Measurements from ENCODE around the gene IDI1. TPM values are rescaled to one million over a fixed set of nuclear protein-coding genes. Genes with fewer than 3 reads are reported as not detected.
"Not testable (repeated sequence)": the region's sequence is repeated elsewhere in the genome, so short reads cannot be mapped to it uniquely, and the experiment has no call there.

The IDI1 gene
- total RNA-seq, 1 donor from 2014 or later, result 42.9 TPM

GRCh38 chr10:1070919-1071318 lies 22.0 kb upstream of the IDI1 start:
- H3K36me3 Mint-ChIP-seq, result peaks cover 12% of the 10 kb centered on the region
- no peak overlapping the region for H3K4me3 Mint-ChIP-seq
- DNase-seq (ENCODE audit: low spot score in 2 of 2, unreplicated experiment in 2 of 2), result no peak
- H3K9me3 Mint-ChIP-seq, result no peaks in the 10 kb centered on the region
- no peak for TF ChIP-seq CTCF (IDR thresholded peaks at IDR 0.05; ENCODE audit: unreplicated experiment)
- H3K27me3 Mint-ChIP-seq (ENCODE audit: low read depth), result no peaks in the 10 kb centered on the region
- no peak overlapping the region for H3K27ac Mint-ChIP-seq
- no peaks in the 10 kb centered on the region for H3K4me1 Mint-ChIP-seq

GRCh38 chr10:1068380-1069361 lies 19.8 kb upstream of the IDI1 start:
- H3K27ac Mint-ChIP-seq, result no peak overlapping the region
- no peak for DNase-seq (ENCODE audit: low spot score in 2 of 2, unreplicated experiment in 2 of 2)
- no peaks in the 10 kb centered on the region for H3K27me3 Mint-ChIP-seq (ENCODE audit: low read depth)
- no peaks in the 10 kb centered on the region for H3K4me1 Mint-ChIP-seq
- peaks cover 3% of the 10 kb centered on the region for H3K9me3 Mint-ChIP-seq
- no peak for TF ChIP-seq CTCF (IDR thresholded peaks at IDR 0.05; ENCODE audit: unreplicated experiment)
- H3K36me3 Mint-ChIP-seq, result peaks cover 12% of the 10 kb centered on the region
- H3K4me3 Mint-ChIP-seq, result no peak overlapping the region

- H3K27ac Mint-ChIP-seq; H3K4me3 Mint-ChIP-seq; H3K27me3 Mint-ChIP-seq (ENCODE audit: low read depth); H3K4me1 Mint-ChIP-seq; H3K36me3 Mint-ChIP-seq; DNase-seq (ENCODE audit: low spot score in 2 of 2, unreplicated experiment in 2 of 2); H3K9me3 Mint-ChIP-seq: not testable (repeated sequence)
These were observed 17.8 kb upstream of the IDI1 start for GRCh38 chr10:1066734-1067133.

GRCh38 chr10:1064964-1065247 lies 16.0 kb upstream of the IDI1 start:
- Mint-ChIP-seq H3K27me3 (ENCODE audit: low read depth) (no peaks in the 10 kb centered on the region), H3K4me1 (peaks cover 10% of the 10 kb centered on the region), H3K27ac (no peak overlapping the region), H3K36me3 (peaks cover 6% of the 10 kb centered on the region), H3K4me3 (no peak overlapping the region), H3K9me3 (peaks cover 3% of the 10 kb centered on the region)
- no peak for TF ChIP-seq CTCF (IDR thresholded peaks at IDR 0.05; ENCODE audit: unreplicated experiment)
- no peak for DNase-seq (ENCODE audit: low spot score in 2 of 2, unreplicated experiment in 2 of 2)

GRCh38 chr10:1063232-1063865 lies 14.4 kb upstream of the IDI1 start:
- TF ChIP-seq CTCF (IDR thresholded peaks at IDR 0.05; ENCODE audit: unreplicated experiment), result no peak
- Mint-ChIP-seq H3K27ac (no peak overlapping the region), H3K27me3 (ENCODE audit: low read depth) (no peaks in the 10 kb centered on the region), H3K36me3 (peaks cover 6% of the 10 kb centered on the region), H3K4me3 (no peak overlapping the region), H3K9me3 (peaks cover 3% of the 10 kb centered on the region), H3K4me1 (peaks cover 10% of the 10 kb centered on the region)
- DNase-seq (ENCODE audit: low spot score in 2 of 2, unreplicated experiment in 2 of 2), result no peak

Measured in mesothelial cell of epicardium (in vitro differentiated cells).